ENCODE data around the gene AFDN. TPM values are rescaled to one million over a fixed set of nuclear protein-coding genes. Genes with fewer than 3 reads are reported as not detected.

AFDN gene
- total RNA-seq, 2 experiments from 2014 or later = 39.0 to 39.3 TPM

- ChIA-PET POLR2A (no interaction called here), CTCF (interaction anchor here (0.7 kb wide), 1 partner anchor 75 kb away, joined by 3 read pairs; no protein-coding TSS in a partner anchor)
- no peak overlapping the region for H3K4me3 Mint-ChIP-seq
- no peaks in the 10 kb centered on the region for H3K9me3 Mint-ChIP-seq
- no peak for DNase-seq
- intact Hi-C loops (cut with micrococcal nuclease) = no loop called here
- H3K27ac Mint-ChIP-seq = no peak overlapping the region
- no peaks in the 10 kb centered on the region for H3K4me1 Mint-ChIP-seq (ENCODE audit: low read depth)
- H3K27me3 Mint-ChIP-seq = no peaks in the 10 kb centered on the region
- H3K36me3 Mint-ChIP-seq = peaks cover 6% of the 10 kb centered on the region
Observed at GRCh38 chr6:167879612-167880011, 52.9 kb downstream of the AFDN start.

- intact Hi-C loops (cut with micrococcal nuclease) = no loop called here
- no peak for DNase-seq
- CTCF ChIA-PET = no interaction called here
- no peaks in the 10 kb centered on the region for H3K9me3 Mint-ChIP-seq
- no peaks in the 10 kb centered on the region for H3K27me3 Mint-ChIP-seq
- no peak overlapping the region for H3K27ac Mint-ChIP-seq
- POLR2A ChIA-PET = no interaction called here
- H3K36me3 Mint-ChIP-seq = peaks cover 4% of the 10 kb centered on the region
- no peaks in the 10 kb centered on the region for H3K4me1 Mint-ChIP-seq (ENCODE audit: low read depth)
- no peak overlapping the region for H3K4me3 Mint-ChIP-seq
Observed at GRCh38 chr6:167881327-167881726, 54.6 kb downstream of the AFDN start.

GRCh38 chr6:167882244-167882643 is 55.5 kb downstream of the AFDN start:
- H3K27me3 Mint-ChIP-seq = no peaks in the 10 kb centered on the region
- H3K36me3 Mint-ChIP-seq = peaks cover 4% of the 10 kb centered on the region
- H3K4me1 Mint-ChIP-seq (ENCODE audit: low read depth) = no peaks in the 10 kb centered on the region
- no peak overlapping the region for H3K4me3 Mint-ChIP-seq
- DNase-seq = no peak
- ChIA-PET CTCF (interaction anchor here (0.6 to 0.7 kb wide), 2 partner anchors 185 to 686 kb away, joined by 3 read pairs; no protein-coding TSS in a partner anchor), POLR2A (interaction anchor here (0.7 kb wide), 1 partner anchor 399 kb away, joined by 3 read pairs; no protein-coding TSS in a partner anchor)
- no peaks in the 10 kb centered on the region for H3K9me3 Mint-ChIP-seq
- intact Hi-C loops (cut with micrococcal nuclease) = no loop called here
- H3K27ac Mint-ChIP-seq = no peak overlapping the region

GRCh38 chr6:167888098-167888497 is 61.4 kb downstream of the AFDN start:
- ChIA-PET POLR2A (no interaction called here), CTCF (interaction anchor here (0.9 kb wide), 1 partner anchor 59 kb away, joined by 3 read pairs; no protein-coding TSS in a partner anchor)
- Mint-ChIP-seq H3K9me3 (no peaks in the 10 kb centered on the region), H3K4me3 (no peak overlapping the region), H3K27ac (no peak overlapping the region), H3K4me1 (ENCODE audit: low read depth) (no peaks in the 10 kb centered on the region), H3K27me3 (no peaks in the 10 kb centered on the region), H3K36me3 (peaks cover 2% of the 10 kb centered on the region)
- no peak for DNase-seq
- intact Hi-C loops (cut with micrococcal nuclease) = no loop called here

GRCh38 chr6:167892835-167893815 is 66.4 kb downstream of the AFDN start:
- Mint-ChIP-seq H3K4me1 (ENCODE audit: low read depth) (no peaks in the 10 kb centered on the region), H3K9me3 (no peaks in the 10 kb centered on the region), H3K27ac (no peak overlapping the region), H3K27me3 (no peaks in the 10 kb centered on the region), H3K36me3 (peaks cover 2% of the 10 kb centered on the region), H3K4me3 (no peak overlapping the region)
- DNase-seq = no peak
- POLR2A ChIA-PET = no interaction called here
- intact Hi-C loops (cut with micrococcal nuclease) = loop anchor here (10.0 kb wide), 1 partner anchor 408 kb away; no protein-coding TSS in a partner anchor
- CTCF ChIA-PET = no interaction called here

GRCh38 chr6:167894965-167895364 is 68.3 kb downstream of the AFDN start:
- intact Hi-C loops (cut with micrococcal nuclease) = loop anchor here (5.0 to 10.0 kb wide), 3 partner anchors 63 to 678 kb away; no protein-coding TSS in a partner anchor

GRCh38 chr6:167896648-167897047 is 69.9 kb downstream of the AFDN start:
- no peaks in the 10 kb centered on the region for H3K27me3 Mint-ChIP-seq
- ChIA-PET POLR2A (no interaction called here), CTCF (interaction anchor here (1.4 kb wide), 1 partner anchor 411 kb away, joined by 4 read pairs; no protein-coding TSS in a partner anchor)
- H3K4me1 Mint-ChIP-seq (ENCODE audit: low read depth) = no peaks in the 10 kb centered on the region
- DNase-seq = no peak
- no peaks in the 10 kb centered on the region for H3K9me3 Mint-ChIP-seq
- no peak overlapping the region for H3K4me3 Mint-ChIP-seq
- H3K27ac Mint-ChIP-seq = no peak overlapping the region
- H3K36me3 Mint-ChIP-seq = no peaks in the 10 kb centered on the region
- intact Hi-C loops (cut with micrococcal nuclease) = loop anchor here (5.0 to 10.0 kb wide), 3 partner anchors 64 to 679 kb away; no protein-coding TSS in a partner anchor

More at GRCh38 chr6:167894965-167895364, 68.3 kb downstream of the AFDN start:
- no peak for DNase-seq
- Mint-ChIP-seq H3K4me1 (ENCODE audit: low read depth) (no peaks in the 10 kb centered on the region), H3K4me3 (no peak overlapping the region), H3K27ac (no peak overlapping the region), H3K36me3 (peaks cover 2% of the 10 kb centered on the region), H3K9me3 (no peaks in the 10 kb centered on the region), H3K27me3 (no peaks in the 10 kb centered on the region)
- POLR2A ChIA-PET = no interaction called here
- CTCF ChIA-PET = no interaction called here

- Mint-ChIP-seq H3K9me3 (no peaks in the 10 kb centered on the region), H3K36me3 (no peaks in the 10 kb centered on the region), H3K27ac (no peak overlapping the region), H3K27me3 (no peaks in the 10 kb centered on the region), H3K4me3 (no peak overlapping the region), H3K4me1 (ENCODE audit: low read depth) (no peaks in the 10 kb centered on the region)
- CTCF ChIA-PET = interaction anchor here (0.9 to 1.6 kb wide), 2 partner anchors 102 to 414 kb away, joined by 4 to 6 read pairs; no protein-coding TSS in a partner anchor
- intact Hi-C loops (cut with micrococcal nuclease) = loop anchor here (5.0 to 10.0 kb wide), 3 partner anchors 66 to 681 kb away; no protein-coding TSS in a partner anchor
- no peak for DNase-seq
- POLR2A ChIA-PET = no interaction called here
Observed at GRCh38 chr6:167898673-167899311, 72.1 kb downstream of the AFDN start.

- Mint-ChIP-seq H3K4me3 (no peak overlapping the region), H3K9me3 (no peaks in the 10 kb centered on the region), H3K27ac (no peak overlapping the region), H3K4me1 (ENCODE audit: low read depth) (no peaks in the 10 kb centered on the region), H3K36me3 (peaks cover 3% of the 10 kb centered on the region), H3K27me3 (no peaks in the 10 kb centered on the region)
- DNase-seq = no peak
- POLR2A ChIA-PET = no interaction called here
- CTCF ChIA-PET = no interaction called here
- intact Hi-C loops (cut with micrococcal nuclease) = no loop called here
Observed at GRCh38 chr6:167904791-167905190, 78.1 kb downstream of the AFDN start.

GRCh38 chr6:167906899-167907298 is 80.2 kb downstream of the AFDN start:
- POLR2A ChIA-PET = no interaction called here
- Mint-ChIP-seq H3K27ac (no peak overlapping the region), H3K9me3 (no peaks in the 10 kb centered on the region), H3K4me3 (no peak overlapping the region), H3K4me1 (ENCODE audit: low read depth) (no peaks in the 10 kb centered on the region), H3K27me3 (no peaks in the 10 kb centered on the region), H3K36me3 (peaks cover 3% of the 10 kb centered on the region)
- no peak for DNase-seq
- CTCF ChIA-PET = no interaction called here
- intact Hi-C loops (cut with micrococcal nuclease) = no loop called here

- Mint-ChIP-seq H3K36me3 (peaks cover 3% of the 10 kb centered on the region), H3K27ac (no peak overlapping the region), H3K4me1 (ENCODE audit: low read depth) (no peaks in the 10 kb centered on the region), H3K4me3 (no peak overlapping the region), H3K9me3 (no peaks in the 10 kb centered on the region), H3K27me3 (no peaks in the 10 kb centered on the region)
- POLR2A ChIA-PET = no interaction called here
- no peak for DNase-seq
- CTCF ChIA-PET = no interaction called here
- intact Hi-C loops (cut with micrococcal nuclease) = no loop called here
Observed at GRCh38 chr6:167907837-167908681, 81.3 kb downstream of the AFDN start.

Measured in activated CD4-positive, alpha-beta memory T cell treated with anti-CD3 and anti-CD28 coated beads for 36 hours (primary cell).